ENCODE data around the gene IL17RE. TPM values are rescaled to one million over a fixed set of nuclear protein-coding genes. Genes with fewer than 3 reads are reported as not detected.

Gene IL17RE
- total RNA-seq, 2 donors from 2014 or later = 5.7 to 11.9 TPM

GRCh38 chr3:9951598-9951961 is 48.9 kb downstream of the IL17RE start:
- Histone ChIP-seq H3K36me3 (peaks cover 3% of the 10 kb centered on the region), H3K27ac (no peak overlapping the region), H3K27me3 (replicated peaks; ENCODE audit: insufficient read depth) (no peaks in the 10 kb centered on the region), H3K9me3 (no peaks in the 10 kb centered on the region), H3K4me1 (ENCODE audit: control insufficient read depth in 1 of 2, low read depth in 2 of 2) (peaks cover 9 to 25% of the 10 kb centered on the region in 2 donors), H3K4me3 (peak overlapping the region; percentile 80)
- TF ChIP-seq CTCF (IDR thresholded peaks at IDR 0.05) = no peak
- DNase-seq (ENCODE audit: low spot score) = no peak
- no peak for ATAC-seq (ENCODE audit: insufficient number of reproducible peaks, low FRiP score, low read depth)

GRCh38 chr3:9951962-9952805 is 49.5 kb downstream of the IL17RE start, which contains the start of gene PRRT3:
PRRT3 (minus strand) TSS chr3:9952408; CDS start chr3:9950115, 2,293 bp downstream.
- DNase-seq (ENCODE audit: low spot score) (no peak), ATAC-seq (ENCODE audit: insufficient number of reproducible peaks, low FRiP score, low read depth) (no peak)
- Histone ChIP-seq H3K27me3 (replicated peaks; ENCODE audit: insufficient read depth) (no peaks in the 10 kb centered on the region), H3K4me1 (ENCODE audit: control insufficient read depth in 1 of 2, low read depth in 2 of 2) (peaks cover 9 to 25% of the 10 kb centered on the region in 2 donors), H3K4me3 (peak within 1 kb of the TSS; percentile 80), H3K36me3 (peaks cover 3% of the 10 kb centered on the region), H3K27ac (no peak within 1 kb of the TSS), H3K9me3 (no peaks in the 10 kb centered on the region)
- TF ChIP-seq CTCF (IDR thresholded peaks at IDR 0.05) = no peak

GRCh38 chr3:9955067-9955502 is 52.4 kb downstream of the IL17RE start:
- no peak for TF ChIP-seq CTCF (IDR thresholded peaks at IDR 0.05)
- no peak overlapping the region for H3K4me3 ChIP-seq
- ATAC-seq (ENCODE audit: insufficient number of reproducible peaks, low FRiP score, low read depth) (no peak), DNase-seq (ENCODE audit: low spot score) (no peak)
- H3K36me3 ChIP-seq = no peaks in the 10 kb centered on the region
- no peak overlapping the region for H3K27ac ChIP-seq
- peaks cover 4 to 16% of the 10 kb centered on the region in 2 donors for H3K4me1 ChIP-seq (ENCODE audit: control insufficient read depth in 1 of 2, low read depth in 2 of 2)
- no peaks in the 10 kb centered on the region for H3K27me3 ChIP-seq (replicated peaks; ENCODE audit: insufficient read depth)
- no peaks in the 10 kb centered on the region for H3K9me3 ChIP-seq

- TF ChIP-seq CTCF (IDR thresholded peaks at IDR 0.05) = no peak
- no peak for ATAC-seq (ENCODE audit: insufficient number of reproducible peaks, low FRiP score, low read depth)
- H3K4me3 ChIP-seq = no peak overlapping the region
- no peaks in the 10 kb centered on the region for H3K36me3 ChIP-seq
- DNase-seq (ENCODE audit: low spot score) = no peak
- no peaks in the 10 kb centered on the region for H3K9me3 ChIP-seq
- H3K27ac ChIP-seq = no peak overlapping the region
- peaks cover 4 to 16% of the 10 kb centered on the region in 2 donors for H3K4me1 ChIP-seq (ENCODE audit: control insufficient read depth in 1 of 2, low read depth in 2 of 2)
- H3K27me3 ChIP-seq (replicated peaks; ENCODE audit: insufficient read depth) = no peaks in the 10 kb centered on the region
Measured at GRCh38 chr3:9955611-9956352, 53.1 kb downstream of the IL17RE start.

GRCh38 chr3:9957214-9957613 is 54.6 kb downstream of the IL17RE start:
- H3K4me3 ChIP-seq = no peak overlapping the region
- no peak overlapping the region for H3K27ac ChIP-seq
- H3K9me3 ChIP-seq = no peaks in the 10 kb centered on the region
- ATAC-seq (ENCODE audit: insufficient number of reproducible peaks, low FRiP score, low read depth) (no peak), DNase-seq (ENCODE audit: low spot score) (no peak)
- H3K36me3 ChIP-seq = peaks cover 4% of the 10 kb centered on the region
- no peaks in the 10 kb centered on the region for H3K27me3 ChIP-seq (replicated peaks; ENCODE audit: insufficient read depth)
- peaks cover 0 to 3% of the 10 kb centered on the region in 2 donors for H3K4me1 ChIP-seq (ENCODE audit: control insufficient read depth in 1 of 2, low read depth in 2 of 2)
- no peak for TF ChIP-seq CTCF (IDR thresholded peaks at IDR 0.05)

Data from thoracic aorta (tissue), 2 donors.